Mesothelial cell of epicardium (in vitro differentiated cells): ENCODE data around the gene CDH4. TPM values are rescaled to one million over a fixed set of nuclear protein-coding genes. Genes with fewer than 3 reads are reported as not detected.

Experiments
- DNase-seq, 2 experiments: peaks; one replicate each; pipeline ENCODE4 v3.0.0; 2021; ENCODE audit warnings: low spot score in 2 of 2; ENCODE audit not compliant: unreplicated experiment in 2 of 2
- H3K27ac Mint-ChIP-seq: 2 replicates; pipeline ENCODE4 v1.8.0; 2021; ENCODE audit warnings: mixed read lengths
- H3K27me3 Mint-ChIP-seq: 2 replicates; pipeline ENCODE4 v1.8.0; 2021; ENCODE audit warnings: low read depth, mixed read lengths
- H3K36me3 Mint-ChIP-seq: 2 replicates; pipeline ENCODE4 v1.8.0; 2021; ENCODE audit warnings: mixed read lengths
- H3K4me1 Mint-ChIP-seq: 2 replicates; pipeline ENCODE4 v1.8.0; 2021; ENCODE audit warnings: mixed read lengths
- H3K4me3 Mint-ChIP-seq: 2 replicates; pipeline ENCODE4 v1.8.0; 2021; ENCODE audit warnings: mild to moderate bottlenecking, moderate library complexity, mixed read lengths
- H3K9me3 Mint-ChIP-seq: 2 replicates; pipeline ENCODE4 v1.8.0; 2021; ENCODE audit warnings: mixed read lengths
- CTCF ChIP-seq: fragments of 200-600 bp; sonication (generic); IDR thresholded peaks from one replicate; pipeline ENCODE4 v1.5.0; 2021; ENCODE audit warnings: antibody characterized with exemption; ENCODE audit not compliant: unreplicated experiment
- total RNA-seq: library from RNA; stranded (reverse); gene quantifications from 3 replicates; pipeline ENCODE4 v1.2.1, GENCODE V29; 2021

Gene CDH4
- total RNA-seq, 1 donor from 2014 or later = 1.1 TPM

DNA sequence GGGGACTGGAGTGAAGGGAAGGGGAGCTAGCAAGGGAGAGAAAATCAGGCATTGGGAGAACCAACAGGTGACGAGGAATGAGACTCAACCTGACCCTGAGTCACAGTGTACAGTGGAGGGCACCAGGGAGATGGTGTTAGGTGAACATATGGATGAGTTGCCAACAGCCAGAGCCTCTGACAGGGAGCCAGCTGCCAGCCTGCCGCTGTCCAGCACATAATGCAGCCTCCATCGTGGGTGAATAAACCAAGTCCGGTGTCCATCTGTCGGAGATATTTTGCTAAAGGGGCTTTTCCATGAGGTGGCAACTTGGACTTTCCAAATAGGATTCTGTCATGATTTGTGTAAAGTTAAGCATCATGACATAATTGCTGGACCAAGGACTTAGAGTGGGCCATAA is 88.1 kb downstream of the CDH4 start:
- no peak for DNase-seq
- Mint-ChIP-seq H3K27me3 (peaks cover 43% of the 10 kb centered on the region), H3K9me3 (no peaks in the 10 kb centered on the region), H3K27ac (no peak overlapping the region), H3K4me1 (peaks cover 4% of the 10 kb centered on the region), H3K36me3 (no peaks in the 10 kb centered on the region), H3K4me3 (no peak overlapping the region)
- TF ChIP-seq CTCF = no peak

DNA sequence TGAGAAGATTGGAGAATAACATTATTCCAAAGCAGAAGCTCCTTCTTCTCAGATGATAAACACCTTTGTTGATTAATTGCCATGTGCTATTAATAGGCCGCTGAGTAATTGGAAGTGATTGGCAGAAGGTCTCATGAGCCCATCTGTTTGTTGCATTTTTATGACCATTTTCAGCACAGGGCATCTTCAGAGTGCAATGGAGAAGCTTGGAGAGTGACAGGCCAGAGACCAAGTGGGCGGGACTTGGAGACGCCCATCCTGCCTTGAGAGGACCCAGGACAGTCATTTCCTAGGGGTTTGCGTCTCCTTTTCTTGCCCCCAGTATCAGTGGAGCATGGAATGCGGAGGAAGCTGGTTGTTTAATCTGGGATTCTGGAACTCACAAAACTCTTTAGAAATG is 89.5 kb downstream of the CDH4 start:
- TF ChIP-seq CTCF = no peak

GRCh38 chr20:61343934-61344333 is 91.9 kb downstream of the CDH4 start:
- Mint-ChIP-seq H3K4me1 (peaks cover 4% of the 10 kb centered on the region), H3K36me3 (no peaks in the 10 kb centered on the region), H3K9me3 (peaks cover 4% of the 10 kb centered on the region), H3K27ac (no peak overlapping the region), H3K4me3 (no peak overlapping the region), H3K27me3 (peaks cover 52% of the 10 kb centered on the region)
- TF ChIP-seq CTCF = no peak
- no peak for DNase-seq

More for the DNA sequence above, 89.5 kb downstream of the CDH4 start:
- no peak for DNase-seq
- no peak overlapping the region for H3K4me3 Mint-ChIP-seq
- no peak overlapping the region for H3K27ac Mint-ChIP-seq
- no peaks in the 10 kb centered on the region for H3K9me3 Mint-ChIP-seq
- H3K4me1 Mint-ChIP-seq = peaks cover 4% of the 10 kb centered on the region
- H3K27me3 Mint-ChIP-seq = peaks cover 46% of the 10 kb centered on the region
- H3K36me3 Mint-ChIP-seq = no peaks in the 10 kb centered on the region

- Mint-ChIP-seq H3K36me3 (no peaks in the 10 kb centered on the region), H3K4me1 (peaks cover 4% of the 10 kb centered on the region), H3K9me3 (peaks cover 4% of the 10 kb centered on the region), H3K27me3 (peaks cover 50% of the 10 kb centered on the region), H3K27ac (no peak overlapping the region), H3K4me3 (no peak overlapping the region)
- no peak for DNase-seq
- no peak for TF ChIP-seq CTCF
Measured at GRCh38 chr20:61345656-61346055, 93.6 kb downstream of the CDH4 start.

DNA sequence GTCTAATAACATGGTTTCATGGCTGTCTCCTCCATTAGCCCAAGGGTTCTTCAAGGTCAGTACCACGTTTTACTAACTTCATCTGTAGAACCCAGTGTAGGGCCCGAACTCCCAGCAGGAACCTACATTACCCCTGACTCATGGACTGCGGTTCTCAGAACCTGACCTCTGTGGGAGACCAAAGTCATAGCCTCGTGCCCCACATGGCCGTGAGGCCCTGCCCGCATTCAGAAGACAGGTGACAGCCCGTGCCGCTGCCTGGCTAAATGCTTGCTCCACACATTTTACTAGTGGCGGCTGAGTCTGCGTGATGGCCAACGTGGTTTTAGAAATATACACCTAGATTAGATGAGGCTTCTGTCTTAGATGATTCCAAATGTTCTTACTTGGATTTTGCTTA is 94.9 kb downstream of the CDH4 start:
- Mint-ChIP-seq H3K27ac (no peak overlapping the region), H3K4me1 (peaks cover 4% of the 10 kb centered on the region)

More for the DNA sequence above, 94.9 kb downstream of the CDH4 start:
- no peak for TF ChIP-seq CTCF
- peaks cover 54% of the 10 kb centered on the region for H3K27me3 Mint-ChIP-seq
- no peak for DNase-seq
- no peaks in the 10 kb centered on the region for H3K36me3 Mint-ChIP-seq
- H3K4me3 Mint-ChIP-seq = no peak overlapping the region
- peaks cover 4% of the 10 kb centered on the region for H3K9me3 Mint-ChIP-seq
